GM21526 (cell line): Measurements from ENCODE around the gene PPP3CA.
A peak's percentile ranks its signal among the peaks of the same experiment; 100 is the strongest.

Experiments
- ATAC-seq: cut with Tn5 transposase; IDR thresholded peaks from one replicate; pipeline ENCODE4 v1.9.1; 2021; ENCODE audit warnings: moderate library complexity; ENCODE audit not compliant: unreplicated experiment, low FRiP score

Gene PPP3CA

GRCh38 chr4:101332424-101332823 is 14.9 kb downstream of the PPP3CA start:
- ATAC-seq: no peak

DNA sequence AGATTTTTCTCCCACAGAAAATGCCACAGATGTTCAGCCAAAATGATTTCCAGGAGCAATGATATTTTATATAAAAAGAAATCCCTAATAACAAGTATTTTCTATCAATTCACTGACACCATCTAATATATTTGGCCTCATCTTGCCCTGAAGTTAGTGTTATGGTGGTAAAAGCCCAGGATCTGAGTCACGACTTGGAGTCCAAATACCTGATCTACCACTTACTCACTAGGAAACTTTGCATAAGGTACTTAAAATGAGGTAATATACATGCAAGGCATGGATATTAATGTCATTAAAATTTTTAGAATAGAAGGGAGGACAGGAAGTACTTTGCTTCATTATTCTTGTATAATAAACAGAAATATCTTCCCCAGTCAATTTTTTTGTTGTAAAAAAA is 16.3 kb downstream of the PPP3CA start:
- no peak for ATAC-seq

GRCh38 chr4:101329592-101329991 is 17.7 kb downstream of the PPP3CA start:
- no peak for ATAC-seq

DNA sequence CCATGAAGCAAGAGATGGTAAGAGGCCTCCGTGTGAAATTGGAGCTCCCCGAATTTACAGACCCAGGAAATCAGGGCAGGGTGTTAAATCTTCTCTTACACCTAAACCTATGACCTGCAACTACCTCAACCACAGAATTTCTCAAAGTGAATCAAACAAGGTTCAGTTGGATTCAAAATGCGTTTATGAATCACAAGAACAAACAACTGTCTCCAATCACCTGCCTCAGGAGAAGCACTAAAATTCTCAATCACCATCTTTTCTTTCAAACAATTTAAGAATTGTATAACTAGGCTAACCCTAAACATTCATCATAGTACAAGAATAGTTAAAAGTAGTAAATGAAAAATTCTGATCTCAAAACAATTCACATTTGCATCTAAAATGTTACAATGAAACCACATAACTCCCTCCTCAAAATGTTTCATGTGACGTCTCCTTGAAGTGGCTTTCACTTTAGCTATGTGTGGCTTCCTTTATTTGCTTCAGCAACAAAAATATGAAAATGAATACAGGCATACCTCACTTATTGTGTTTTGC is 19.2 kb downstream of the PPP3CA start:
- peak; percentile 88 for ATAC-seq

DNA sequence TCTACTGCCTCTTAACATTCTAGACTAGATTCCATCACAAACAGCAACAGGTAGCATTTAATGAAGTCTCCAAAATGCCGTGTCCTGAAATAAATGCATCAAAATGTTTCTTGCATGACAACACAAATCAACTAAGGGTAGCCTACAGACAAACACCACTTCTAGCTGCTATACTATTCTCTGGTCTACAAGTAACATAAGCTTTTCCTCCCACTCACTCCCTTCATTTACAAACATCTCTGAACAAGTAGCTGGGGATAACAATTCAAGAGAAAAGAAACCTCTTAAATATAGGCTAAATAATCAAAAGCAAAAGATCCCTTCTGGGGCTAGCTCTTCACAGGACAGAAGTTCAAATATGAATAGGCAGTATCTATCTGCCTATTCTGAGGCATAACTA is 20.8 kb downstream of the PPP3CA start:
- ATAC-seq: no peak

GRCh38 chr4:101322743-101323142 is 24.6 kb downstream of the PPP3CA start:
- no peak for ATAC-seq

- no peak for ATAC-seq
These were observed 25.8 kb downstream of the PPP3CA start for GRCh38 chr4:101321481-101322042.

GRCh38 chr4:101315786-101316185 is 31.5 kb downstream of the PPP3CA start:
- ATAC-seq: no peak

DNA sequence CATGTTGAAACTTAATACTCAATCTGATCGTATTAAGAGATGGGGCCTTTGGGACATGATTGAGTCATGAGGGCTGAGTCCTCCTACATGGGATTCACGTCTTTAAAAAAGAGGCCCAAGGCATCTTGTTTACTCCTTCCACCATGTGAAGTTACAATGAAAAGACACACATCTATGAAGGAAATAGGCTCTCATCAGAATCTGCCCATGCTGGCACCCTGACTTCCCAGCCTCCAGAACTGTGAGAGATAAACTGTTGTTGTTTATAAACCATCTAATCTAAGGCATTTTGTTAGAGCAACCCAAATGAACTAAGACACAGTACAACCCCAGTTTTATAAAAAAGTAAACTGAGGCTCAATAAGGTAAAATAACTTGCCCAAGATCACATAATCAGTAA is 32.3 kb downstream of the PPP3CA start:
- no peak for ATAC-seq

DNA sequence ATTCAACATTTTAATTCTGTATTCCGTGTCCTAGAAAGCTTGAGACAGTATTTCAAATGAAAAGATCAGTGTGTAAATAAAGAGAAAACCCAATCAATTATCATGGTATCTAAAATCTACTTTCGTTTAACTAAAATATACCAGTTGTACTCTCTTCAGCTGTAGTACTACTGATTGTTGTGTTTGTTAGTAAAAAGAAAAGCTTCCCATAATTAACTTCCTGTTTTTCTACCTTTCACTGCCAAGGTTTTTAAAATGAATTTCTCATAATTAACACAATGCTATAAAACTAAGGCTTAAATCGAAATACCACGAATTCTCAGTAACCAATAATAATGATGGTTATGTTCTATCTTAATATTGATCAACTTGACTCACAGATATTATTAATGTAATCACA is 37.4 kb downstream of the PPP3CA start:
- no peak for ATAC-seq

GRCh38 chr4:101307899-101308298 is 39.4 kb downstream of the PPP3CA start:
- ATAC-seq: no peak

DNA sequence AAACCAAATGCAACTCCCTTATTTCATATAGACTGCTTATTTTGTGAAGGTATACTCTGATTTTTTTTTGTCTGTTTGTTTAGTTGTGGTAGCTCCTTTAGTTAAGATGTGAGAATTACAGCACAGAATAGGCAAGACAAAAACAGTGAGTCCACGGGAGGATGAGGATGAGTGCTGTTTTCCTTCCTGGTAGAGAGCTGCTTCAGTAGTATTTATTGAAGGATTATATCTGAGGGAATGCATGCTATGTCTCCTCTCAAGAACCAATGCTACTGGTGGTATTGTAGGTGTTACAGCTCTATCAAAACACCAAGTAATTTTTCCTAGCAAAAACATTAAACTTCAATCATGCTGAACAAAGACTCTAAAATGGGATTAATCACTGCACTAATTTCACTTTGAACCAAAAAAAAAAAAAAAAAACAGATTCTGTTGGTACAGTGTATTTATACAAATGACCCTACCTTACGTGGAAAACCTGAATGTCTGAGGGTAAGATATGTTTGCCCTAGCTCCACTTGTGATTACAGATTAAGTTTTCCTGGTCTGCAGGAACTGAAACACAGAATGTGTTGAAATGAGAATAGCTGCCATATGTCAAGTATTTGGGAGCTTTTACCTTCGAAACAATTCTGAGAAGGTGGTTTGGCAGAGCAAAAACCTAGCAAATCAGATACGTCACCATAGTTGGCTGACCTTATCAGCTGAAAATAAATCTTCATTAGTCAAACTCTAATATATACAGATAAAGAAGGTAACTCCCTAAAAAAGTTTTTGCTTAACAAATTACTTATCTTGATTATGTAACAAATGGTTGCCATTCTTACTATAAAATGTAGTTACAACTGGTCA is 40.3 kb downstream of the PPP3CA start:
- no peak for ATAC-seq

GRCh38 chr4:101306225-101306624 is 41.1 kb downstream of the PPP3CA start:
- no peak for ATAC-seq

GRCh38 chr4:101304916-101305315 is 42.4 kb downstream of the PPP3CA start:
- ATAC-seq: no peak

GRCh38 chr4:101299899-101300540 is 47.3 kb downstream of the PPP3CA start:
- ATAC-seq: no peak

DNA sequence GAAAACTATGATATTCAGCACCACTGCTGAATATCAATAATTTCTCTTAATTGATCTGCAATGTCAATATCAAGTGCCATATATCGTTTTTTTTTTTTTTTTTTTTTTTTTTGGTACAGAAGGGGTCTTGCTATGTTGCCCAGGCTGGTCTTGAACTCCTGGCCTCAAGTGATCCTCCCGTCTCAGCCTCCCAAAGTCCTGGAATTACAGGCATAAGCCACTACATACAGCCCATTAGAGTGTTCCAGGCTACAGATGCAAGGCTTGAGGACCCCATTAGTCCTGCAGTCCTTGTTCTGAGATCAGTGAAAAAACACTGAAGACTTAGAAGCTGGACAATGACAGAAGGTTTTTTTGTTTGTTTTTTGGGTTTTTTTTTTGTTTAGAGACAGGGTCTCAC is 48.3 kb downstream of the PPP3CA start:
- ATAC-seq: no peak

DNA sequence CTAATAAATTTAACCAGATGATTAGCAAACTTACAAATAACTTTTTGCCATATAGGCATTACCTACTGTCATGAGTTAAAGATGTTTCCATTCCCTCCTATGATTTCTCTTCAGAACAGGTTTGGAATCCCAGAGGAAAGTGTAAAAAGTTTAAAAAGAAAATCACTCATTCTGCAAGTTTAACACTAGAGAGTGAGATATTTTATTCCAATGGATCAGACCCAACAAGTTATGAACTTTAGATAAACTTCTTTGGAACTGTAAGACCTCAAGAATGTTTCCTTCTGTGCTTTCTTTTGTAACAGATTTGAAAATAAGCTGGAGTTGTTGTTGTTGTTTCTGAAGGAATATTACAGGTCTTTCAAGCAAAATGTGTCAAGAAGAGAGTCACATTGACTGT is 51.6 kb downstream of the PPP3CA start:
- no peak for ATAC-seq

DNA sequence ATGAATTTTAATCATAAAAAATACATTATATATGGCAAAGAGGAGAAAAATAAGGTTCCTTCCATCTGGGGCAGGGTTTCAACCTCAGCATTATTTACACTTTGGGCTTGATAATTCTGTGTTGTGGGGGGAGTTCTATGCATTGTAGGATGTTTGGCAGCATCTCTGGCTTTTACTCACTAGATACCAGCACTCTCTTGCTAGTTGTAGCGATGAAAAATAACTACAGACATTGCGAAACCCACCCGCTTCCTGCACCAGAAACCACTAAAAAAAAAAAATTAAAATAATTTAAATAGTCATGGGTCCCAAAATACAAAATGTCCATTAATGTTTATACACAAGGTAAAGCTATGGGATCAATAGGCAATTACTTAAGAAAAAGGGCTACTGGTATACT is 52.7 kb downstream of the PPP3CA start:
- no peak for ATAC-seq

GRCh38 chr4:101292901-101293300 is 54.4 kb downstream of the PPP3CA start:
- ATAC-seq: no peak

GRCh38 chr4:101292214-101292613 is 55.1 kb downstream of the PPP3CA start:
- ATAC-seq: no peak

DNA sequence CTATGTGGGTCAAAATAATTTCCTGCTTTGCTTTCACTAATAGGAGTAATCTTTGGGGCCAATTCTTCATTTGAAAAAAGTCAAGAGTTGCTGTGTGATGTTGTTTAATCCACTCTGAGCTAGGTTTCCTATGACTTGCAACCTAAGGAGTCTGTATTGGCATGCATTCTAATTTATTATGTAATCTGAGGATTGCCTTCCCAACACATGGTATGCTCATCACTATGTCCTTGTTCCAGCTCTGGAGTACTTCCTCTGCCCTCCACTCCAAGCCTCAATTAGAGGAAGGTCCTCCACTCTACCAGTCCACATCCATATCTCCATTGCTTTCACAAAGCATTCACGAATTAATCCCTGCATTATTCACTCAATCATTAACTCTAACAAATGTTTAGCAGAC is 56.1 kb downstream of the PPP3CA start:
- ATAC-seq: no peak

- no peak for ATAC-seq
These were observed 56.7 kb downstream of the PPP3CA start for GRCh38 chr4:101290654-101291053.
